ENCODE measurements around the gene PRKCD.
A peak's percentile ranks its signal among the peaks of the same experiment; 100 is the strongest.

The PRKCD gene

DNA sequence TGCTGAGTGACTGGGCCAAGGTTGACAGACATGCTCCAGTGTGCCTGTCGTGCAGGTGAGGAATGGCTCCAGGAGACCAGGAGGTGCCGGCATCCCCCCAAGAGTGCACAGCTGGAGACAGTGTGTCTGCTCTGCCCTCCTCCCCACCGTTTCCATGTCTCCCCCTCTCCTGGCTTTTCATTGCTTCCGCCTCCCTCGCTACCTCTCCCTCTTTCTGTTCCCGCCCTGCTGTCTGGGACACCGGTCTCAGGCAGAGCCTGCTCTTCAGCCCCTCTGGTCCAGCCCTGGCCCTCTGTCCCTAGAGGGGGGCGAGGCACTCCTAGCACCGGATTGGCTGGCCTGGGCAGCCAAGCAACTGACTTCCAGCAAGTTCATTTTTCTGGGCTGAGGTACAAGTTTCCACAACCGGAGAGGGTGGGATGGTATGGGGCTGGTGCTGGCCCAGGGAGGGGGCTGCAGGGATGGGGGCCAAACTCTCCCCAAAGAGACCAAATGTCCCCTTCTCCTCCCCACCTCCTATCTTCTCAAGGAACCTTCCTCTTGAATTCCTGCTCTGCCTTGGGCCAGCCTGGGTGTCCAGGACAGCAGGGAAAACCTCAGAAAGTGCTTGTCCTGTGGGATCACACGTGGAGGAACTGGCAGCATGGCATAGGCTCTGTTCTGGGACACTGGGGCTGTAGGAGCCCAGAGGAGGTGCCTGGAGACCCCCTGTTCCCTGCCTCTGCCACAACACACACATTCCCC is 32.6 kb downstream of the PRKCD start:
- DNase-seq: no peak

DNA sequence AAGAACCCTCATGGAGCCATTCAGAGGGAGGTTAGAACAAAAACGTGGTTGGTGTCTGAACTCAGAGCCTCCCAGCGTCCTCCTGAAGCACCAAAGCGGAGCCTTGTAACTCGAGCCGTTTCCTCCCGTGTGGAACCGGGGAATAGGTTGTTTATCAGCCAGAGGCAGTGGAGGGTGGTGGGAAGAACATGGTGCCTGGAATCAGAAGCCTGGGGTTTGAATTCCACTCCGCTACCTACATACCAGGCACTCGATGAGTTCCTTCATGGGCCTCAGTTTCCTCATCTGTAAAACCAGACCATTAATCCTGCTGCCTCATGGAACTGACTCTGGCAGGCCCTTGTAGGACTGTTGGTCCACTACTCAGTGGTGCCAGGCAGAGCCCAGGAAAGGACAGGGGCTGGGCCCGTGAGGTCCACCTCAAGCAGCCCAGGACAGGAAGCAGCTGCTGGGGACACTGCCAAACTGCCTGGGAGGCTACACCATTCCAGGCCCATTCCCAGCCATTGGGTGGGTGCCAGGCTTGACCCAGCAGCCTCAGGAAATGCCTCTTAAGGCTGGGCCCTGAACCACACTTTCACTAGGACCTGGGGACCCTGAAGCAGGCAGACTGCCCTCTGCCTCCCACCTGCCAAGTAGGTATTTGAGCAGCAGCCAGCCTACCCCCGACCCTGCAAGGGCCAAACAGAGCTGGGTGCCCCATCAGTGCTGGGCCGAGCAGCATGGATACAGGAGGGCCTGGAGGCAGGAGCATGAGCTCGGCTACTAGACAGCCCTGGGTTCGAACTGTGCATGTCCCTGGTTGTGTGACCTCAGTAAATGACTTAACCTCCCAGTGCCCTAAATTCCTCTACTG is 33.4 kb downstream of the PRKCD start:
- DNase-seq: no peak

DNA sequence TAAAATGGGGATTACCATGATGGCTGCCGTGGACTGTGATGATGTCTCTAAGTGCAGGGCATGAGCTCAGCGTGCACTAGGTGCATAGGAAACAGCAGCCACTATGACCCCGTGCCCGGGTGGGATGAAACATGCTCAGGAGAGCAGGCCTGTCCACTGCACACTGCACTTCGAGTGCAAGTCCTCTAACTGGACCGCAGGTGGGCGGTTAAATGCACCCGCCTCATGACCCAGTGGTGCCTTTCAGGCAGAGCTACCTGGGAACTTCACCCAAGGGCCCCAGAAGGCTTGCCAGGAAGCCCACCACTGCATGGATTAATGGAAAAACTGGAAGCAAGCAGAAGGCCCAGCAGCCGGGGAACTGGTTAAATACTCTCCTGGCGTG is 34.0 kb downstream of the PRKCD start:
- DNase-seq: no peak

DNA sequence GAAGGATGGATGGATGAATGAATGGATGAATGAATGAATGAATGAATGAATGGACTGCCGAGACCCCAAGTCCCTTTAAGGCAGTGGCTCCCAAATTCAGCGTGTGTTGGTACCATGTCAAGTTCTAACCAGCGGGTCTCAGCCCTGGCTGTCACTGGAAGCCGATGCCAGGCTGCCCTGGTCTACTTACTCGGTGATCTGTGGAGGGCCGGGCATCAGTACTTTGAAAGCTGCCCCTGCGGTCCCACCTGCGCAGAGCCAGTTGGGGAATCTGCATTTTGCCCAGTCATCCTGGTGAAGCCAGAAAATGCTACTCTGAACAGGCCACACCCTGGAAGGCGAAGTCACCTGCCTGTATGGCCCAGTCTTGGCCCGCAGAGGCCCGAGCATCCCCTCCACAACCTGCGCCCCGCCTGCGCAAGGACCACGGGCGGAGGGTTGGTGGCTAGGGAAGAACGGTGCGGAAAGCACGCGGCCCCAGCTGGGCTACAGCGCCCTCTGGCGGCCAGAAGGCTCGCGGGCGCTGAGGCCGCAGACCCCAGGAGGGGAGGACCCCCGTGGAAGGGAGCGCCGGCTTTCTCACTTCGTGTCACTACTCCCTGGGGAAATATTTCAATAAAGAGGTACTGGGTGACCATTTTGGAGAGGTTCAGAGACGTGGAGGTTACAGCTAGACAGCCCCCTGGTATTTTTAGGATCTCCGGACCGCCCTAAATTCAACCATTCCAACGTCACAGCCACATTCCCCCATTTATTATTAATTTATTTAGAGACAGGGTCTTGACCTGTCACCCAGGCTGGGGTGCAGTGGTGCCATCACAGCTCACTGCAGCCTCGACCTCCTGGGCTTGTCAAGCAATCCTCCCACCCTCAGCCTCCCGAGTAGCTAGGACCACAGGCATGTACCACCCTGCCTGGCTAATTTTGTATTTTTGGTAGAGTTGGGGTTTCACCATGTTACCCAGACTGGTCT is 34.9 kb downstream of the PRKCD start:
- DNase-seq: peak; percentile 89

DNA sequence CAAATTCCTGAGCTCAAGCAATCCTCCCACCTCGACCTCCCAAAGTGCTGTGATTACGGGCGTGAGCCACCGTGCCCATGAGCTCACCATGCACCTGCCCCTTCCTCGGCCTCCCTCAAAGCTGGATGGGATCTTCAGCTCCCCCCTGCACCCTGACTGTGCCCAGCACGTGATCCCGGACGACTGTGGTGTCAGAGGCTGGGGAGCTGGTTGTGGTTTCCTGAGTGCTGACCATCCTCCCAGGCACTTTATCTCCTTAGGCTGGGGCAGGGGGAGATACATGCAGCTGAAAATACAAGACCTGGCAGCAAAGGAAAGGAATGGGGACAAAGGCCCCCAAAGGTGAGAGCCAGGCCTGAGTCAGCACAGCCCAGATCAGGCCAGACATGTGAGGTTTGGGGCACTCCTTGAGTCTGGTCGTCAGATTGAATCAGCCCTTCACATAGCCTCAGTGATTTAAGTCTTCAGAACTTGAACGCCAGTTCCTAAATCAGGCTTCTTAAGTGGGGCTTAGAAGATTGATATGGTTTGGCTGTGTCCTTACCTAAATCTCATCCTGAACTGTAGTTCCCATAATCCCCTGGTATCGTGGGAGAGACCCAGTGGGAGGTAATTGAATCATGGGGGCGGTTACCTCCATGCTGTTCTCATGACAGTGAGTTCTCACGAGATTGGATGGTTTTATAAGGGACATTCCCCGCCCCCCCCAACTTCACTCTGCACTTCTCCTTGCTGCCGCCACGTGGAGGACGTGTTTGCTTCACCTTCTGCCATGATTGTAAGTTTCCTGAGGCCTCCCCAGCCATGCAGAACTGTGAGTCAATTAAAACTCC is 35.8 kb downstream of the PRKCD start:
- no peak for DNase-seq

DNA sequence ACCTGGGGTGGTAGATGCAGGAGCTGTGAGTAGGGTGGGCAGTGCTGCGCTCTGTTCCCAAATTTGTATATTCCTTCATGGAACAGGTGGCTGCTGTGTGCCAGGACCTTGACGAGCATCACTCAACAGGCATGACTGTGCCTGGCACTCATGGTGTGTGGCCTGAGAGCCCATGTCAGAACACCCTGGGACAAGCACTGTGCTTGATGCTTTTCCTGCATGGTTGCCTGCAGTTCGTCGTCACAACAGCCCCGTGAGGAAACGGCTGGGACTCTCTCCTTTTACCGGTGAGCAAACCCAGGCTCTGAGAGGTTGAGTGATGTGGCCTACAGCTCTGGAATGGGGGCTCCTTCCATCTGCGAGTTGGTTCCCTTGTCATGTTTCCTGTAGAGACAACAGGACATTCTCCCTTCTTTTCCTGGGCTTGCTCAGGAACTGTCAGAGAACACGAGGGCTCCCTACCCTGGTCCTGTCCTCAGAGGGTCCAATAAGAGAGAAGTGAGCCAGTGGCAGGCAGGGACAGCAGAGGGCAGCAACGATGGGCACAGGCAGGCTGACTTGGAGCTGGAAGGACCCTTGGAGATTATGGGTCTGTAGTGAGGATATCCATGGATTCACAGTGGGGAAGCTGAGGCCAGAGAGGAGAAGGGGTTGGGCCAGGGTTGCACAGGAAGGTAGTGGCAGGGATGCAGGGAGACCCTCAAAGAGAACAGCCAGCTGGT is 37.4 kb downstream of the PRKCD start:
- no peak for DNase-seq

DNA sequence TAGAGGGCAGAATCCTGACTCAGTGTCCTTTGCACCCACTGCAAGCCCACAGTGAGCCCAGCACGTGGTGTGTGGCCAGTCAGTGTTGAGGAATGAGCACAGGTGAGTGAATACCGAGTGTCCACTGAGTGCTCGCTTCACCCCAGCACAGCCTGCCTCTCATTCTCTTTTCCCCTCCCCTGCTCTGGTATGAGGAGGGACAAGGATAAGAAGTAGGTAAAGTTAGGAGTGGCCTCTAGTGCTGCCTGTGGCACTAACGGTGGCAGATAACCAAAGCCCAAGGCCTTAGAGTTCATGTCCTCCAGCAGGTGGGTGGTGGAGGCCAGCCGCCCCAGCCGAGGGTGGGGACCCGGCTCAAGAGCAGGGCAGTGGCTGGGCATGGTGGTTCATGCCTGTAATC is 38.0 kb downstream of the PRKCD start:
- no peak for DNase-seq

DNA sequence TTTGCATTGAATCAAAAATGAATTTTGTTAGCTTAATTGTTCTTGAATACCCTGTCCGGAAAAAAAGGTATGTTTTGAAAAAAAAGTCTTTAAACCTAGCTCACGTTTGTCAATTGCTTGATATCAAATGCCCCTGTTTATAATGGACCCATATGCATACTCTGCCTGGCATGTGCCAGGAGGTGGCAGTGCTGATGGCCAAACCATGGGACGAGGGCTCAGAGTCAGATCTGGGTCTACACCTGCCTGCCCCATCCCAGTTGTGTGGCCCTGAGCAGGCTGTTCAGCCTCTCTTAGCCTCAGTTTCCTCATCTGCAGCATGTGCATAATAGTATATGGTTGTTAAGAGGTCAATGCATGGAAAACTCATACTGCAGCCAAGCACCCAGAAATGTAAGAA is 38.8 kb downstream of the PRKCD start:
- DNase-seq: no peak

DNA sequence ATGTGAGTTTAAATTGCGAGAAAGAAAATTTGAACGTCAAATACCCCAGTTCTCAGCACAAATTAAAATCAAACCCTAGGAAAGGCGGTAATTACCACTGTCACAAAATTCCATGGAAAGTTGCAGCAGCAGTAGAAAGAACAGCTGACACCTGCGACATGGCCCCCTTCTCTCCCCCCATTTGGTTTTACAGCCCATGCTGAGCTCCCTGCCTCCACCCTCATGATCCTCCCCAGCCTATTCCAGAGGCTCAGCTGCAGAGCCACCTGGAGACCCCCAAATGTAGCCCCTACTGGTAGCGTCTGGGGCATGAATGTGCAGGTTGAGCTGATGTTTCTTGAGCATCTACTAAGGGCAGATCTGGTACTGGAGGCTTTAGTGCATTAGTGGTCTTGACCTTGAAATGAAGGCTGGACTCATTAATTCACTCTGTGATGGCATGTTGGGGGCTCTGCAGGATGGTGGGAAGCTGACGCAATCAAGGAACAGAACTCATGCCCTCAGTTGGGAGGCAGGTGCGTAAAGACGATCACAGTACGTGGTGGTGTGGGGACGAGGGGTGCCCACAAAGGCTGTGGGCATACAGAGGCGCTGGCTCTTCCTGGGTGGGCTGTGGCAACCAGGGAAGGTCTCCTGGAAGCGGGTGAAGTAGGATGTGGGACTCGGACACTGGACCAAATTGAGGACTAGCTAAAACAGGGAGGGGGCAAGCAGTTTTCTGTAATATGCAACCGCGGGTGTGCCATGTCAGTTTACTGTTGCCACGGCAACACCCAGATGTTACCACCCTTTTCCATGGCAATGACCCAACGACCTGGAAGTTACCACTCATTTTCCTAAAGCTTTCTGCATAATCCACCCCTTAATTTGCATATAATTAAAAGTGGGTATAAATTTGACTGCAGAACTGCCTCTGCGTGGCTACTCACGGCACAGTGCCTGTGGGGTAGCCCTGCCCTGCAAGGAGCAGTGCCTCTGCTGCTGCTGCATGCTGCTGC is 39.8 kb downstream of the PRKCD start:
- DNase-seq: no peak

DNA sequence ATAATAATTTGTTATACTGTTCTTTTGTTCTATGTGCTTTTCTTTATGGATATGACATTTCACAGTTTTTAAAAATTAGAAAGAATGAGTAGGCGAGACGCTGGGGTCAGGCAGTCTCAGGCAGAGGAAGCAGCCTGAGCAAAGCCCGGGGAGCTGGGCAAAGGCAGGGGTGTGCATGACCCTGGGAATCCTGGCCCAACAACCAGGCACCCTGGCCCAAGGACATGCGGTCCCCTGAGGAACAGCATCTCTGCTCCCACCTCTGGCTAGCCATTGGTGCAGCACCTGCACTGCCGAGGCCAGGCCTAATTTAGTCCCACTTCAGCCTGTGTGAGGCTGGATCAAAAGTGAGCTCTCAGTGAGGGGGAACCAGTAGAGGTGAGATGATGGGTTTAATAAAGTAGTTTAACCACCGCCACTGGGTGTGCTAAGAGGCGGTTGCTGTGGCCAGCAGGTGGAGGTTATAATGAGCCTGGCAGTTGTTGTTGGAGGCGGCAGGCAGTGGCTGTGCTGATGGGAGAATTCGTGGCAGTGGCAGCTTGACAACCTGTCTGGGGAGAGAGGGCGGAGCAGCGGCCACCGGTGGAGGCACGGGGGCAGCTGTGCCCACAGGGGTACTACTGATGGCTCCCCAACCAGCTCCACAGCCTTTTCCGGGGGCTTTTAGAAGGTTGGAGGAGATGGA is 41.5 kb downstream of the PRKCD start:
- DNase-seq: no peak

DNA sequence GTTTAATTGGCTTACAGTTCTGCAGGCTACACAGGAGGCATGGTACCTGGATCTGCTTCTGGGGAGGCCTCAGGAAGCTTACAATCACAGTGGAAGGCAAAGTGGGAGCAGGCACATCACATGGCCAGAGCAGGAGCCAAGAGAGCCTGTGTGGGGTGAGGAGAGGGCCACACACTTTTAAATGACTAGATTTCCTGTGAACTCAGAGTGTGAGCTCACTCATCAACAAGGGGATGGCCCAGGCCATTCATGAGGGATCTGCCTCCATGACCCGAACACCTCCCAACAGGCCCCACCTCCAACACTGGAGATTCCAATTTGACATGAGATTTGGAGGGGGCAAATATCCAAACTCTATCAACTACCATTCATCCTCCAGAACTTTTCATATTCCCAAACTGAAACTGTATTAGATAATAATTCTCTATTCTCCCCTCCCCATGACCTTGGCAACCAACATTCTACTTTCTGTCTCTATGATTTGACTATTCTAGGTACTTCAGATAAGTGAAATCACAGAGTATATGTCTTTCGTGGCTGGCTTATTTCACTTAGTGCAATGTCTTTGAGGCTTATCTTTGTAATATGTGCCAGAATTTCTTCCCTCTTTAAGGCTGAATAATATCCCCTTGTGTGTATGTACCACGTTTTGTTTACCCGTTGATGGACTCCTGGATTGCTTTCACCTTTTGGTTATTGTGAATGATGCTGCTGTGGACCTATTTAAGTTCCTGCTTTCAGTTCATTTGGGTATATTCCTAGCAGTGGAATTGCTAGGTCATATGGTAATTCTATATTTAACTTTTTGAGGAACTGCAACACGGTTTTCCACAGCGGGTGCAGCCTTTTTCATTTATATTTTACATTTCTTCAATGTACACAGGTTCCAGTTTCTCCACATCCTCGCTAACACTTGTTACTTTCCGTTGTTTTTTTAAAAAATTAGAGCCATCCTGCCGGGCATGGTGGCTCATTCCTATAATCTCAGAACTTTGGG is 51.0 kb downstream of the PRKCD start:
- DNase-seq: no peak

DNA sequence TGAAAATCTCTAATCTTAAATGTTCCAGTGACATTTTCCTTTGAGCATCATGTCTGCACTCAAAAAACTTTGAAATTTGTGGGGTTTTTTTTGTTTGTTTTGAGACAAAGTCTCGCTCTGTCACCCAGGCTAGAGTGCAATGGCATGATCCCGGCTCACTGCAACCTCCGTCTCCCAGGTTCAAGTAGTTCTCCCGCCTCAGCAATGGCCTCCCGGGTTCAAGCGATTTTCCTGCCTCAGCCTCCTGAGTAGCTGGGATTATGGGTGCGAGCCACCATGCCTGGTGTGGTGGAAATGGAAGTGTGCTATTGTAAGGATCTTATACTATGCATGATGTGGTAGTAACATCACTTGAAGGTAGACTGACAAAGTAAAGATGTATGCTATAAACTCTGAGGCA is 52.3 kb downstream of the PRKCD start:
- DNase-seq: no peak

DNA sequence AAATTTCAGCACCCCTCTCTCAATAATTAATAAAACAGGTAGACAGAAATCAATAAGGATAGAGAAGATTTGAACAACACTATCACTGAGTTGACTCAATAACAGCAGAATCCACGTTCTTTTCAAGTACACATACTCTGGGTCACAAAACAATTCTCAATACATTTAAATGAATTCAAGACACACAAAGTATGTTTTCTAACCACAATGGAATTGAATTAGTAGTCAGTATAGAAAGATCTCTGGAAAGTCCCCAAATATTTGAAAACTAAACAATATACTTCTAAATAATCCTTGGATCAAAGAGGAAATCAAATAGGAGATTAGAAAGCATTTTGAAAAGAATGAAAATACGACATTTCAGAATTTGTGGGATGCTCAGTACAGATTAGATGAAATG is 54.8 kb downstream of the PRKCD start:
- no peak for DNase-seq

DNA sequence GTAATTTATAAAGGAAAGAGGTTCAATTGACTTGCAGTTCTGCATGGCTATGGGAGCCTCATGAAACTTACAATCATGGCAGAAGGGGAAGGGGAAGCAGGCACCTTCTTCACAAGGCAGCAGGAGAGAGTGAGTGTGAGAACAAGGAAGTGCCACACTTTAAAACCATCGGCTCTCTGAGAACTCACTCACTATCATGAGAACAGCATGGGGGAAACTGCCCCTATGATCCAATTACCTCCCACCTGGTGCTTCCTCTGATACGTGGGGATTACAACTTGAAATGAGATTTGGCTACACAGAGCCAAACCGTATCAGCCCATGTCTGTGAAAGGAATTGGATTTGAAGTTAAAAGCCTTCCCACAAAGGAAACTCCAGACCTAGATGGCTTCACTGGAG is 55.7 kb downstream of the PRKCD start:
- DNase-seq: no peak

DNA sequence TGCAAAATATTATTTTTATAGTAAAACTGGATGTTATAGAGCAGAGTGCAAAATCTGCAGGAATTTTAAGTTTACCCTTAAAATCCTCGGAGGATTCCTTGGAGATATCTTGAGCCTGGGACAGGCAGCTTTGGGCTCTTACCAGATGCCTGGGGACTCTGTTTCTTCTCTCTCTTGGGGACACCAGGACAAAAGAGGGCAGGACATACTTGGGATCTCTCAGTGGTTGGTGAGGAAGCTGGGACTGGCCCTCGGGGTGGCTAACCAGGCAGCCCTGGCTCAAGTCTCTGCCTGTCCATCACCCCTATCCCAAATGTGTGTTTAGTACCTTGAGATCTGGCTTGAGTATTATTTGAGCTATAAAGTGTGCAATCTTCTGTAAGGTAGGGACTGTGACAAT is 56.2 kb downstream of the PRKCD start:
- no peak for DNase-seq

DNA sequence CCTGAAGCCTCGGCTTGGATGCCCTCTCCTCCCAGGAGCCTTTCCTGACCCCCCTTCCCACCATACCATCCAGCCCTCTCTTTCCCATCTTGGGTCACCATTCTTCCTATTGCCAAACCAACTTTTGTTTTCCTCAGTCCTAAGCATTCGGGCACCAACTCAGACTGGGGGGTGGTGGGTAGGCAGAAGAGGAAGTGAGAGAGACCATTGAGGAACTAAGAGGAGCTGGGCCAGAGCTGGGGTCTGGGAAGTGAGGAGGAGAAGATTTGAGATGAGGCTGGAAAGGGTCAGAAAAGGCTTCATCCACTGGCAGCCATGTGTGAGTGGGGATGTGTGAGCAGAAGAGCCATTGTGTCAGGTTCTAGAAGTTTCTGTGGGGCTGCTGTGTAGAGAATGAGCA is 57.1 kb downstream of the PRKCD start:
- DNase-seq: no peak

DNA sequence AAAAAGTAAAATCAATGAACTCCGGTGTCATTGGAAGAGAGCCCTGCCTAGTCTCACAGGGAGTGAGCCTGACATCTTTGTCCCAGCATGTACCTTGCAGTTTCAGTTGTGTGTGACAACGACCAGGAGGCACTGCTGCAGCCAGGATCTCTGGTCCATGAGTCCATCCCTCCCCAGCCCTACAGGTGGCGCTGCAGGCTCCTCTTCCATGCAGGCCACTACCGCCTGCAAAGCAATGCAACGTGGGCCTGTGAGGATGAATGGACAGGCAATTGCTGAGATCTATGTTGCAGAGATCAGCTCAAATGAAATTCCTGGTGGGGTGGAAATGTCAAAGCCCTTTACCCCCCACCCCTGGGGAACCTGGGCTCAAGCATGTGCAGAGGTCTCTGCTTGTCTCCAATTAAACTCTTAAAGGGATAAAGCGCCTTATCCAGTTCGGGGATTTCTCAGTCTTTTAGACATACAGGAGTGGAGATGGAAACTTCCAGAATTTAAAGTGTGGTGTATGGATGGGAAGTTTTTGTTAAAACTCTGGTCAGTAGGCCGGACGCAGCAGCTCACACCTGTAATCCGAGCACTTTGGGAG is 59.0 kb downstream of the PRKCD start:
- DNase-seq: peak; percentile 89

DNA sequence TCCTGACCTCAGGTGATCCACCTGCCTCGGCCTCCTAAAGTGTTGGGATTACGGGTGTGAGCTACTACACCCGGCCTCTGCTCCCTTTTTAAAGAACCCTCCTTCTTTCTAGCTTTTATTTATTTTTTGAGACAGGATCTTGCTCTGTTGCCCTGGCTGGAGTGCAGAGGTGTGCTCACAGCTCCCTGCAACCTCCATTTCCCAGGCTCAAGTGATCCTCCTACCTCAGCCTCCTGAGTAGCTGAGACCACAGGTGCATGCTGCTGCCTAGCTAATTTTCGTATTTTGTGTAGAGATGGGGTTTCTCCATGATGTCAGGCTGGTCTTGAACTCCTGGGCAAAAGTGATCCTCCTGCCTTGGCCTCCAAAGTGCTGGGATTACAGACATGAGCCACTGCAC is 60.3 kb downstream of the PRKCD start:
- no peak for DNase-seq

Data from activated CD8-positive, alpha-beta memory T cell treated with anti-CD3 and anti-CD28 coated beads for 24 hours (primary cell).